Iris pigment epithelial cell (primary cell): Measurements from ENCODE around the gene CREBZF.
"Not testable (repeated sequence)": the region's sequence is repeated elsewhere in the genome, so short reads cannot be mapped to it uniquely, and the experiment has no call there.

Source experiments
- DNase-seq: peaks from one replicate; pipeline ENCODE4 v3.0.0-alpha.2; 2011; ENCODE audit warnings: low read depth

CREBZF gene

GRCh38 chr11:85626496-85626895 lies 38.4 kb downstream of the CREBZF start:
- peak; percentile 8 for DNase-seq

GRCh38 chr11:85620256-85620655 lies 44.7 kb downstream of the CREBZF start:
- no peak for DNase-seq

GRCh38 chr11:85619499-85619898 lies 45.4 kb downstream of the CREBZF start:
- no peak for DNase-seq

GRCh38 chr11:85611643-85612042 lies 53.3 kb downstream of the CREBZF start:
- DNase-seq = not testable (repeated sequence)
